MM.1S (cell line): ENCODE results near the gene KAT2B.

ENCODE experiments used
- CTCF ChIP-seq: fragments of 300-600 bp; sonication (generic); IDR thresholded peaks from 2 replicates; pipeline ENCODE4 v1.5.1; 2016; ENCODE audit warnings: antibody characterized with exemption, low read length, mixed read lengths
- EZH2 ChIP-seq: fragments of 300-600 bp; sonication (generic); optimal IDR thresholded peaks from 2 replicates; pipeline ENCODE3; 2017; ENCODE audit warnings: low read depth, mild to moderate bottlenecking, antibody characterized with exemption, low read length, mixed read lengths
- EZH2phosphoT487 ChIP-seq: fragments of 300-600 bp; sonication (generic); IDR thresholded peaks from 2 replicates; pipeline ENCODE4 v1.6.1; 2018; ENCODE audit warnings: antibody characterized with exemption, low read length

DNA sequence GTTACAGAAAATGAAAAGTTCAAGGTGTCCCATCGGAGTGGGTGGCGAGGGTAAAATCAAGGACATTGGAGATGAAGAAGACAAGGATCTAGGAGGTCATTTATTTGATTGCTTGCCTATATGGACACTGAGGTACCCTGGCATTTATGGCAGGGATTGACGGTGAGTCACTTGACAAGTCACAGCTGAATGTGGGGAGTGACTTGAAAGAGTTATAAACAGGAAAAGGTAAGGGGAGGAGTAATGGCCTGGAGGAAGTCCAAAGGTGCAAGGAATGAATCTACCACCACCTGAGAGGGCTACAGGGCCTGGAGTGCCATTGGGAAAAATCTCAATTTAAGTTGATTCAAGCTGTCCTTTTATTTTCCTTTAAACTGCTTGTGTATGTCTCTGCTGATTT, 157.5 kb downstream of the KAT2B start:
- TF ChIP-seq CTCF (no peak), EZH2 (no peak), EZH2phosphoT487 (no peak)
